ENCODE results near the gene SRI.

DNA sequence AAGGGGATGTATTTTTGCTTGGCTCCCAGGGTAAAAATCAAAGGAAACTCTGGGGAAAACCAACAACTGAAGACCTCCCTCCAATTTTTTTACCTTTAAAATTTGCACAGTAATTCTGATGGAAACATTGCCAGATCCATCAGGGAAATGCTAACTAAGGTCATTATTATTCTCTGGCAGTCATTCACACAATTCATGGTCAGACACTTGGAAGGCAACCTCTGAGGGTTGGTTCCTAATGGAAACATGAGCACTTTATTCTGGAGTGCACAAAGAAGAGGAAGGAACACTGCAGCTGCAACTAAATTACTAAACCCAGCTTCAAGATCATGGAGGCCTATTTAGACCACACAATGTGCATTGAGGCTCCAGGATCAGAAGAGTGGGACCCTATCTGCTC is 34.2 kb downstream of the SRI start:
- TF ChIP-seq, protein P1, sequence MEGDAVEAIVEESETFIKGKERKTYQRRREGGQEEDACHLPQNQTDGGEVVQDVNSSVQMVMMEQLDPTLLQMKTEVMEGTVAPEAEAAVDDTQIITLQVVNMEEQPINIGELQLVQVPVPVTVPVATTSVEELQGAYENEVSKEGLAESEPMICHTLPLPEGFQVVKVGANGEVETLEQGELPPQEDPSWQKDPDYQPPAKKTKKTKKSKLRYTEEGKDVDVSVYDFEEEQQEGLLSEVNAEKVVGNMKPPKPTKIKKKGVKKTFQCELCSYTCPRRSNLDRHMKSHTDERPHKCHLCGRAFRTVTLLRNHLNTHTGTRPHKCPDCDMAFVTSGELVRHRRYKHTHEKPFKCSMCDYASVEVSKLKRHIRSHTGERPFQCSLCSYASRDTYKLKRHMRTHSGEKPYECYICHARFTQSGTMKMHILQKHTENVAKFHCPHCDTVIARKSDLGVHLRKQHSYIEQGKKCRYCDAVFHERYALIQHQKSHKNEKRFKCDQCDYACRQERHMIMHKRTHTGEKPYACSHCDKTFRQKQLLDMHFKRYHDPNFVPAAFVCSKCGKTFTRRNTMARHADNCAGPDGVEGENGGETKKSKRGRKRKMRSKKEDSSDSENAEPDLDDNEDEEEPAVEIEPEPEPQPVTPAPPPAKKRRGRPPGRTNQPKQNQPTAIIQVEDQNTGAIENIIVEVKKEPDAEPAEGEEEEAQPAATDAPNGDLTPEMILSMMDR (IDR thresholded peaks at IDR 0.05), result no peak
- no peak for TF ChIP-seq EZH2 (IDR thresholded peaks at IDR 0.05; ENCODE audit: borderline replicate concordance, insufficient read depth, low read depth, low read length, poor library complexity, severe bottlenecking)
